ENCODE measurements around the gene DISP1. TPM values are rescaled to one million over a fixed set of nuclear protein-coding genes. Genes with fewer than 3 reads are reported as not detected.

DISP1 gene
- total and polyA plus RNA-seq, 10 of the 15 experiments (the other 5 are each of a cell fraction or from before 2014, with no cell fraction given) = 0.11 to 1.4 (median 0.72) TPM

DNA sequence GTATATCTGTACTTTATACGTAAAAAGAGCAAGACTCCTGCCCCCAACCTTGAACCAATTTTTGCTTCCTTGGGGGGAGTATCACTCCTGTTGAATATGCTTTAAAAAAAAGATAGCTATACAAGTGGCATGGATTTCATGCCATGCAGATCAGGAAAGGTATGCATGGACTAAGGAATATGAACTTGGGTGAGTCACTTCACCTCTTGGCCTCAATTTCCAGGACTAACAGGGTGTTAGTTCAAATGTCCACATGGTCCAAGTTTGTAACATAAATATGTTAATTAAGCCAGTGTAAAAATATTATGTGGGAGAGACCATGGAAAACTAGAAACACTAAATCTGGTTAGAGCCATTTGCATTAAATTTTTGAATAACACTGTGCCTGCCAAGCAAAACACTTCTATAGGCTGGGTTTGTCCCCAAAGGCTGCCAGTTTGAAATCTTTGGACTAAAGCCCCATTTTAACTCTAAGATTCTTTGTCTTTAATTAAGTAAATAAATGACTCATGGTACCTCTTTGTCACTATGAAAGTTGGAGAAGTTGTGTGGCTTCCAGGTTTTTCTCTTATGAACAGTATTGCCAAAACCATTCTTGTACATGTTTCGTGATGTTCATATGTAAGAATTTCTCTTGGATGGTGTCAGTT is 44.7 kb upstream of the DISP1 start:
- 90% methylated on average over 2 of the region's 2 CpGs for WGBS (ENCODE audit: insufficient coverage, insufficient replicate concordance, low lambda C conversion rate, missing lambda C conversion rate)
- no peak overlapping the region for H3K27ac ChIP-seq (ENCODE audit: control insufficient read depth, insufficient read depth)
- RAD21 ChIA-PET (ENCODE audit: unreplicated experiment) = interaction anchor here (1.1 kb wide), 1 partner anchor 31 kb away, joined by 3 read pairs; no protein-coding TSS in a partner anchor
- TF ChIP-seq CHD4 (IDR thresholded peaks at IDR 0.05) (no peak), EED (IDR thresholded peaks at IDR 0.05; ENCODE audit: low read depth) (no peak), TCF12 (IDR thresholded peaks at IDR 0.05; ENCODE audit: low read depth, low read length) (no peak), CHD2 (IDR thresholded peaks at IDR 0.05; ENCODE audit: borderline replicate concordance, low read depth, low read length) (no peak)
- no TSS peak for BruUV-seq (replicated peaks)
- no peaks in the 10 kb centered on the region for H3K27me3 ChIP-seq (replicated peaks in 1 of 2; ENCODE audit: control insufficient read depth in 2 of 2, insufficient read depth in 2 of 2, low read length in 1 of 2)
- intact Hi-C loops (cut with micrococcal nuclease; ENCODE audit: unreplicated experiment) (loop anchor here (1.0 to 2.0 kb wide), 2 partner anchors 32 to 305 kb away; no protein-coding TSS in a partner anchor), in situ Hi-C loops (cut with MboI) (no loop called here)
- no peak overlapping the region for H2AFZ ChIP-seq (ENCODE audit: control insufficient read depth, low read depth, low read length)
- FAIRE-seq = no peak
- H3K4me1 ChIP-seq (ENCODE audit: control insufficient read depth, insufficient read depth, low read length) = peaks cover 19% of the 10 kb centered on the region
- H3K4me3 ChIP-seq = no peak overlapping the region
- no peak for ATAC-seq
- DNase-seq (ENCODE audit: low read depth, low spot score) = no peak
- H3K9me3 ChIP-seq (replicated peaks; ENCODE audit: control insufficient read depth, insufficient read depth, low read length) = peaks cover 6% of the 10 kb centered on the region
- POLR2A ChIA-PET = no interaction called here
- H3K4me2 ChIP-seq (ENCODE audit: control insufficient read depth, insufficient read depth) = no peak overlapping the region
- H4K20me1 ChIP-seq (ENCODE audit: control insufficient read depth, insufficient read depth) = no peaks in the 10 kb centered on the region
- no peaks in the 10 kb centered on the region for H3K36me3 ChIP-seq (ENCODE audit: control insufficient read depth in 2 of 2, insufficient read depth in 2 of 2, low read length in 1 of 2)
- no peak overlapping the region for H3K9ac ChIP-seq (ENCODE audit: control insufficient read depth, insufficient read depth, low read length)
- no peaks in the 10 kb centered on the region for H3K79me2 ChIP-seq (ENCODE audit: control insufficient read depth, insufficient read depth, low read length)
- CTCF ChIA-PET = interaction anchor here (0.6 to 1.8 kb wide), 4 partner anchors 11 to 37 kb away, joined by 3 to 6 read pairs (median 4); no protein-coding TSS in a partner anchor
- SMC1A ChIA-PET (ENCODE audit: uncharacterized antibody, unreplicated experiment) = interaction anchor here (0.6 to 2.8 kb wide), 2 partner anchors 28 to 37 kb away, joined by 3 to 10 read pairs; no protein-coding TSS in a partner anchor

DNA sequence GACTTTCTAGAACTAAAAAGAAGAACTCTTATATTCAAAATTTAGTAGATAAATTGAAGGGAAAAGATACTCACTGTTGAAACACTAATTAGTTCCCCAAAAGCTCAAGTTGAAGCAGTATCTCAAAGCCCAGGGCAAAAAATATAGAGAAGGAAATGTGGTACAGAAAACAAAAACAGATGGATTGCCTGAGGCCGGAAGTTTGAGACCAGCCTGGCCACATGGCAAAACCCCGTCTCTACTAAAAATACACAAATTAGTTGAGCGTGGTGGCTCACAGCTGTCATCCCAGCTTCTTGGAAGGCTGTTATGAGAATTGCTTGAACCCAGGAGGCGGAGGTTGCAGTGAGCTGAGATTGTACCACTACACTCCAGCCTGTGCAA is 41.9 kb upstream of the DISP1 start:
- Histone ChIP-seq H3K9ac (ENCODE audit: control insufficient read depth, insufficient read depth, low read length) (no peak overlapping the region; the same call in 1 of the 2 replicates), H3K79me2 (ENCODE audit: control insufficient read depth, insufficient read depth, low read length) (no peaks in the 10 kb centered on the region), H3K4me2 (ENCODE audit: control insufficient read depth, insufficient read depth) (peak overlapping the region; percentile 57; the same call in 1 of the 2 replicates), H3K36me3 (ENCODE audit: control insufficient read depth in 2 of 2, insufficient read depth in 2 of 2, low read length in 1 of 2) (no peaks in the 10 kb centered on the region), H3K4me3 (0 out of 2 replicates have a peak overlapping the region, but pooled peaks have one; percentile 17), H2AFZ (ENCODE audit: control insufficient read depth, low read depth, low read length) (peak overlapping the region; percentile 26; the same call in 1 of the 2 replicates), H3K27ac (ENCODE audit: control insufficient read depth, insufficient read depth) (0 out of 2 replicates have a peak overlapping the region, but pooled peaks have one; percentile 25), H4K20me1 (ENCODE audit: control insufficient read depth, insufficient read depth) (no peaks in the 10 kb centered on the region), H3K27me3 (replicated peaks in 1 of 2; ENCODE audit: control insufficient read depth in 2 of 2, insufficient read depth in 2 of 2, low read length in 1 of 2) (no peaks in the 10 kb centered on the region), H3K9me3 (replicated peaks; ENCODE audit: control insufficient read depth, insufficient read depth, low read length) (peaks cover 6% of the 10 kb centered on the region), H3K4me1 (ENCODE audit: control insufficient read depth, insufficient read depth, low read length) (peaks cover 14% of the 10 kb centered on the region)
- intact Hi-C loops (cut with micrococcal nuclease; ENCODE audit: unreplicated experiment) (no loop called here), in situ Hi-C loops (cut with MboI) (no loop called here)
- DNase-seq (ENCODE audit: low read depth, low spot score) = peak; percentile 73
- 3% methylated on average over 4 of the region's 4 CpGs for WGBS (ENCODE audit: insufficient coverage, insufficient replicate concordance, low lambda C conversion rate, missing lambda C conversion rate)
- no TSS peak for BruUV-seq (replicated peaks)
- ChIA-PET CTCF (interaction anchor here (1.0 to 1.6 kb wide), 2 partner anchors 34 to 36 kb away, joined by 3 to 7 read pairs; partner anchors contain the start of gene FAM177B), RAD21 (ENCODE audit: unreplicated experiment) (interaction anchor here (1.0 to 1.6 kb wide), 2 partner anchors 22 to 41 kb away, joined by 3 to 5 read pairs; no protein-coding TSS in a partner anchor), POLR2A (no interaction called here), SMC1A (ENCODE audit: uncharacterized antibody, unreplicated experiment) (interaction anchor here (0.7 to 2.8 kb wide), 5 partner anchors 15 to 40 kb away, joined by 3 to 10 read pairs (median 4); no protein-coding TSS in a partner anchor)
- peak; percentile 13 for FAIRE-seq
- peak; percentile 87 for ATAC-seq
- TF ChIP-seq RELA (IDR thresholded peaks at IDR 0.05; ENCODE audit: borderline replicate concordance, partially characterized antibody) (no peak), PAX5 (IDR thresholded peaks at IDR 0.05; ENCODE audit: borderline replicate concordance, low read depth, low read length) (peak; percentile 46; the same call in 1 of the 2 replicates), SUPT20H (IDR thresholded peaks at IDR 0.05; ENCODE audit: borderline replicate concordance, control insufficient read depth, low read depth, low read length) (no peak)
- TF ChIP-seq, protein P1, sequence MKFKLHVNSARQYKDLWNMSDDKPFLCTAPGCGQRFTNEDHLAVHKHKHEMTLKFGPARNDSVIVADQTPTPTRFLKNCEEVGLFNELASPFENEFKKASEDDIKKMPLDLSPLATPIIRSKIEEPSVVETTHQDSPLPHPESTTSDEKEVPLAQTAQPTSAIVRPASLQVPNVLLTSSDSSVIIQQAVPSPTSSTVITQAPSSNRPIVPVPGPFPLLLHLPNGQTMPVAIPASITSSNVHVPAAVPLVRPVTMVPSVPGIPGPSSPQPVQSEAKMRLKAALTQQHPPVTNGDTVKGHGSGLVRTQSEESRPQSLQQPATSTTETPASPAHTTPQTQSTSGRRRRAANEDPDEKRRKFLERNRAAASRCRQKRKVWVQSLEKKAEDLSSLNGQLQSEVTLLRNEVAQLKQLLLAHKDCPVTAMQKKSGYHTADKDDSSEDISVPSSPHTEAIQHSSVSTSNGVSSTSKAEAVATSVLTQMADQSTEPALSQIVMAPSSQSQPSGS (IDR thresholded peaks at IDR 0.05; ENCODE audit: low read length) = no peak
- TF ChIP-seq, protein P2, sequence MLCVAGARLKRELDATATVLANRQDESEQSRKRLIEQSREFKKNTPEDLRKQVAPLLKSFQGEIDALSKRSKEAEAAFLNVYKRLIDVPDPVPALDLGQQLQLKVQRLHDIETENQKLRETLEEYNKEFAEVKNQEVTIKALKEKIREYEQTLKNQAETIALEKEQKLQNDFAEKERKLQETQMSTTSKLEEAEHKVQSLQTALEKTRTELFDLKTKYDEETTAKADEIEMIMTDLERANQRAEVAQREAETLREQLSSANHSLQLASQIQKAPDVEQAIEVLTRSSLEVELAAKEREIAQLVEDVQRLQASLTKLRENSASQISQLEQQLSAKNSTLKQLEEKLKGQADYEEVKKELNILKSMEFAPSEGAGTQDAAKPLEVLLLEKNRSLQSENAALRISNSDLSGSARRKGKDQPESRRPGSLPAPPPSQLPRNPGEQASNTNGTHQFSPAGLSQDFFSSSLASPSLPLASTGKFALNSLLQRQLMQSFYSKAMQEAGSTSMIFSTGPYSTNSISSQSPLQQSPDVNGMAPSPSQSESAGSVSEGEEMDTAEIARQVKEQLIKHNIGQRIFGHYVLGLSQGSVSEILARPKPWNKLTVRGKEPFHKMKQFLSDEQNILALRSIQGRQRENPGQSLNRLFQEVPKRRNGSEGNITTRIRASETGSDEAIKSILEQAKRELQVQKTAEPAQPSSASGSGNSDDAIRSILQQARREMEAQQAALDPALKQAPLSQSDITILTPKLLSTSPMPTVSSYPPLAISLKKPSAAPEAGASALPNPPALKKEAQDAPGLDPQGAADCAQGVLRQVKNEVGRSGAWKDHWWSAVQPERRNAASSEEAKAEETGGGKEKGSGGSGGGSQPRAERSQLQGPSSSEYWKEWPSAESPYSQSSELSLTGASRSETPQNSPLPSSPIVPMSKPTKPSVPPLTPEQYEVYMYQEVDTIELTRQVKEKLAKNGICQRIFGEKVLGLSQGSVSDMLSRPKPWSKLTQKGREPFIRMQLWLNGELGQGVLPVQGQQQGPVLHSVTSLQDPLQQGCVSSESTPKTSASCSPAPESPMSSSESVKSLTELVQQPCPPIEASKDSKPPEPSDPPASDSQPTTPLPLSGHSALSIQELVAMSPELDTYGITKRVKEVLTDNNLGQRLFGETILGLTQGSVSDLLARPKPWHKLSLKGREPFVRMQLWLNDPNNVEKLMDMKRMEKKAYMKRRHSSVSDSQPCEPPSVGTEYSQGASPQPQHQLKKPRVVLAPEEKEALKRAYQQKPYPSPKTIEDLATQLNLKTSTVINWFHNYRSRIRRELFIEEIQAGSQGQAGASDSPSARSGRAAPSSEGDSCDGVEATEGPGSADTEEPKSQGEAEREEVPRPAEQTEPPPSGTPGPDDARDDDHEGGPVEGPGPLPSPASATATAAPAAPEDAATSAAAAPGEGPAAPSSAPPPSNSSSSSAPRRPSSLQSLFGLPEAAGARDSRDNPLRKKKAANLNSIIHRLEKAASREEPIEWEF (IDR thresholded peaks at IDR 0.05; ENCODE audit: insufficient replicate concordance, low read depth, low read length) = no peak

Data from GM12878 (cell line).